ENCODE data around the gene SDCCAG8.

The SDCCAG8 gene

GRCh38 chr1:243249214-243249613 lies 6.6 kb upstream of the SDCCAG8 start:
- TF ChIP-seq POLR2A (IDR thresholded peaks at IDR 0.05; ENCODE audit: extremely low read depth, insufficient read length) (no peak), MAX (IDR thresholded peaks at IDR 0.05; ENCODE audit: low read depth, low read length) (no peak), CTCF (IDR thresholded peaks at IDR 0.05; ENCODE audit: low read depth, low read length) (no peak), MYC (IDR thresholded peaks at IDR 0.05; ENCODE audit: low read depth, low read length) (no peak)
- H3K4me3 ChIP-seq (ENCODE audit: low read depth, low read length) = no peak overlapping the region
- no peak for DNase-seq (ENCODE audit: low read depth)

- H3K4me3 ChIP-seq (ENCODE audit: low read depth, low read length) = no peak overlapping the region
- no peak for DNase-seq (ENCODE audit: low read depth)
- TF ChIP-seq POLR2A (IDR thresholded peaks at IDR 0.05; ENCODE audit: extremely low read depth, insufficient read length) (no peak), CTCF (IDR thresholded peaks at IDR 0.05; ENCODE audit: low read depth, low read length) (no peak), MAX (IDR thresholded peaks at IDR 0.05; ENCODE audit: low read depth, low read length) (no peak), MYC (IDR thresholded peaks at IDR 0.05; ENCODE audit: low read depth, low read length) (no peak)
Observed at GRCh38 chr1:243250102-243250501, 5.7 kb upstream of the SDCCAG8 start.

- H3K4me3 ChIP-seq (ENCODE audit: low read depth, low read length) = peak overlapping the region; percentile 78
- no peak for DNase-seq (ENCODE audit: low read depth)
- no peak for TF ChIP-seq MAX (IDR thresholded peaks at IDR 0.05; ENCODE audit: low read depth, low read length)
- TF ChIP-seq POLR2A (IDR thresholded peaks at IDR 0.05; ENCODE audit: extremely low read depth, insufficient read length) = no peak
- no peak for TF ChIP-seq CTCF (IDR thresholded peaks at IDR 0.05; ENCODE audit: low read depth, low read length)
- TF ChIP-seq MYC (IDR thresholded peaks at IDR 0.05; ENCODE audit: low read depth, low read length) = no peak
Observed at GRCh38 chr1:243251539-243251938, 4.3 kb upstream of the SDCCAG8 start.

GRCh38 chr1:243253211-243253925 lies 2.5 kb upstream of the SDCCAG8 start:
- peak overlapping the region; percentile 78 for H3K4me3 ChIP-seq (ENCODE audit: low read depth, low read length)
- DNase-seq (ENCODE audit: low read depth) = peak; percentile 49
- TF ChIP-seq MAX (IDR thresholded peaks at IDR 0.05; ENCODE audit: low read depth, low read length) = no peak
- no peak for TF ChIP-seq MYC (IDR thresholded peaks at IDR 0.05; ENCODE audit: low read depth, low read length)
- no peak for TF ChIP-seq POLR2A (IDR thresholded peaks at IDR 0.05; ENCODE audit: extremely low read depth, insufficient read length)
- TF ChIP-seq CTCF (IDR thresholded peaks at IDR 0.05; ENCODE audit: low read depth, low read length) = no peak

GRCh38 chr1:243253926-243254232 lies 2.0 kb upstream of the SDCCAG8 start:
- TF ChIP-seq MAX (IDR thresholded peaks at IDR 0.05; ENCODE audit: low read depth, low read length) (no peak), CTCF (IDR thresholded peaks at IDR 0.05; ENCODE audit: low read depth, low read length) (no peak), POLR2A (IDR thresholded peaks at IDR 0.05; ENCODE audit: extremely low read depth, insufficient read length) (no peak), MYC (IDR thresholded peaks at IDR 0.05; ENCODE audit: low read depth, low read length) (no peak)
- DNase-seq (ENCODE audit: low read depth) = no peak
- H3K4me3 ChIP-seq (ENCODE audit: low read depth, low read length) = peak overlapping the region; percentile 78
